GM18502 (cell line): ENCODE measurements around the gene PLPPR5.
"Not testable (repeated sequence)": the region's sequence is repeated elsewhere in the genome, so short reads cannot be mapped to it uniquely, and the experiment has no call there.

Experiments
- ATAC-seq: cut with Tn5 transposase; IDR thresholded peaks from one replicate; pipeline ENCODE4 v1.9.1; 2021; ENCODE audit warnings: mild to moderate bottlenecking; ENCODE audit not compliant: unreplicated experiment, poor library complexity

PLPPR5 gene

GRCh38 chr1:98920441-98921110 is 84.1 kb downstream of the PLPPR5 start:
- ATAC-seq: no peak

GRCh38 chr1:98919652-98920051 is 85.0 kb downstream of the PLPPR5 start:
- no peak for ATAC-seq

GRCh38 chr1:98919211-98919610 is 85.5 kb downstream of the PLPPR5 start:
- ATAC-seq: no peak

GRCh38 chr1:98914547-98914946 is 90.1 kb downstream of the PLPPR5 start:
- no peak for ATAC-seq

- no peak for ATAC-seq
Observed at GRCh38 chr1:98910827-98911226, 93.8 kb downstream of the PLPPR5 start.

GRCh38 chr1:98908980-98909379 is 95.7 kb downstream of the PLPPR5 start:
- ATAC-seq: no peak

GRCh38 chr1:98906809-98907208 is 97.9 kb downstream of the PLPPR5 start:
- no peak for ATAC-seq

- ATAC-seq: no peak
Observed at GRCh38 chr1:98906361-98906760, 98.3 kb downstream of the PLPPR5 start.

- no peak for ATAC-seq
Observed at GRCh38 chr1:98904684-98905083, 100.0 kb downstream of the PLPPR5 start.

GRCh38 chr1:98903726-98904125 is 100.9 kb downstream of the PLPPR5 start:
- no peak for ATAC-seq

GRCh38 chr1:98903261-98903660 is 101.4 kb downstream of the PLPPR5 start:
- no peak for ATAC-seq

- no peak for ATAC-seq
Observed at GRCh38 chr1:98898940-98899339, 105.7 kb downstream of the PLPPR5 start.

GRCh38 chr1:98897479-98897878 is 107.2 kb downstream of the PLPPR5 start:
- no peak for ATAC-seq

- ATAC-seq: no peak
Observed at GRCh38 chr1:98896711-98897445, 107.8 kb downstream of the PLPPR5 start.

- ATAC-seq: no peak
Observed at GRCh38 chr1:98893371-98893770, 111.3 kb downstream of the PLPPR5 start.

GRCh38 chr1:98888869-98889268 is 115.8 kb downstream of the PLPPR5 start:
- no peak for ATAC-seq

GRCh38 chr1:98887507-98887906 is 117.2 kb downstream of the PLPPR5 start:
- ATAC-seq: no peak

GRCh38 chr1:98884864-98885263 is 119.8 kb downstream of the PLPPR5 start:
- ATAC-seq: no peak

GRCh38 chr1:98881901-98882300 is 122.8 kb downstream of the PLPPR5 start:
- no peak for ATAC-seq

GRCh38 chr1:98881234-98881633 is 123.4 kb downstream of the PLPPR5 start:
- not testable (repeated sequence) for ATAC-seq

GRCh38 chr1:98874828-98875227 is 129.8 kb downstream of the PLPPR5 start:
- ATAC-seq: no peak
